Measurements from ENCODE around the gene KAZN. TPM values are rescaled to one million over a fixed set of nuclear protein-coding genes. Genes with fewer than 3 reads are reported as not detected.

The KAZN gene
- polyA plus RNA-seq, 1 of the 3 experiments (the other 2 are of a cell fraction), result 6.8 TPM

GRCh38 chr1:14674030-14674429 lies 75.5 kb downstream of the KAZN start:
- H3K27me3 ChIP-seq (ENCODE audit: insufficient read depth), result no peaks in the 10 kb centered on the region
- no peak overlapping the region for H3K27ac ChIP-seq (ENCODE audit: low read depth in 2 of 2, low read length in 1 of 2)
- WGBS (ENCODE audit: low lambda C conversion rate), result 20% methylated on average over 1 of the region's 1 CpG
- H2AFZ ChIP-seq (ENCODE audit: low read depth), result no peak overlapping the region
- no peaks in the 10 kb centered on the region for H3F3A ChIP-seq (replicated peaks; ENCODE audit: insufficient read depth)
- H3K9ac ChIP-seq, result no peak overlapping the region
- H4K20me1 ChIP-seq (ENCODE audit: insufficient read depth), result no peaks in the 10 kb centered on the region
- no peaks in the 10 kb centered on the region for H3K9me3 ChIP-seq
- no peak overlapping the region for H3K4me3 ChIP-seq (ENCODE audit: low read depth in 2 of 2, low read length in 1 of 2)
- POLR2A ChIA-PET, result no interaction called here
- no peaks in the 10 kb centered on the region for H3K36me3 ChIP-seq (replicated peaks in 1 of 2; ENCODE audit: control insufficient read depth in 1 of 2, insufficient read depth in 2 of 2, low read length in 1 of 2)
- DNase-seq, result no peak
- H3K4me2 ChIP-seq, result no peak overlapping the region
- H3K9me2 ChIP-seq, result no peaks in the 10 kb centered on the region
- peaks cover 0 to 3% of the 10 kb centered on the region in 2 experiments; a peak in 1 of 4 replicates for H3K4me1 ChIP-seq (ENCODE audit: control insufficient read depth in 1 of 2, insufficient read depth in 2 of 2, low read depth in 1 of 2, low read length in 1 of 2)
- no peaks in the 10 kb centered on the region for H3K79me2 ChIP-seq (ENCODE audit: insufficient read depth)
- TF ChIP-seq YY1 (IDR thresholded peaks at IDR 0.05; ENCODE audit: low read depth) (no peak), SIN3A (IDR thresholded peaks at IDR 0.05; ENCODE audit: borderline replicate concordance, low read depth, low read length) (no peak), TAF1 (IDR thresholded peaks at IDR 0.05; ENCODE audit: borderline replicate concordance, low read depth, low read length) (no peak), USF2 (IDR thresholded peaks at IDR 0.05; ENCODE audit: borderline replicate concordance, low read depth, low read length) (no peak), RCOR1 (IDR thresholded peaks at IDR 0.05; ENCODE audit: low read length) (no peak)
- CTCF ChIA-PET, result no interaction called here

GRCh38 chr1:14676400-14676799 lies 77.9 kb downstream of the KAZN start:
- ChIA-PET POLR2A (no interaction called here), CTCF (no interaction called here)
- Histone ChIP-seq H4K20me1 (ENCODE audit: insufficient read depth) (no peaks in the 10 kb centered on the region), H2AFZ (ENCODE audit: low read depth) (no peak overlapping the region), H3K79me2 (ENCODE audit: insufficient read depth) (no peaks in the 10 kb centered on the region), H3K36me3 (replicated peaks in 1 of 2; ENCODE audit: control insufficient read depth in 1 of 2, insufficient read depth in 2 of 2, low read length in 1 of 2) (no peaks in the 10 kb centered on the region), H3K27me3 (ENCODE audit: insufficient read depth) (no peaks in the 10 kb centered on the region), H3K4me2 (no peak overlapping the region), H3K9me3 (no peaks in the 10 kb centered on the region), H3K9me2 (no peaks in the 10 kb centered on the region), H3K4me1 (ENCODE audit: control insufficient read depth in 1 of 2, insufficient read depth in 2 of 2, low read depth in 1 of 2, low read length in 1 of 2) (peaks cover 0 to 3% of the 10 kb centered on the region in 2 experiments; a peak in 1 of 4 replicates), H3F3A (replicated peaks; ENCODE audit: insufficient read depth) (no peaks in the 10 kb centered on the region), H3K4me3 (ENCODE audit: low read depth in 2 of 2, low read length in 1 of 2) (no peak overlapping the region), H3K9ac (no peak overlapping the region), H3K27ac (ENCODE audit: low read depth in 2 of 2, low read length in 1 of 2) (no peak overlapping the region)
- DNase-seq, result no peak
- 38% methylated on average over 4 of the region's 4 CpGs for WGBS (ENCODE audit: low lambda C conversion rate)
- TF ChIP-seq RAD21 (IDR thresholded peaks at IDR 0.05; ENCODE audit: low read length) (no peak), JUND (IDR thresholded peaks at IDR 0.05) (no peak), POLR2AphosphoS5 (IDR thresholded peaks at IDR 0.05; ENCODE audit: low read depth, low read length) (no peak), FOSL2 (IDR thresholded peaks at IDR 0.05; ENCODE audit: borderline replicate concordance, low read depth) (no peak), TAF1 (IDR thresholded peaks at IDR 0.05; ENCODE audit: borderline replicate concordance, low read depth, low read length) (no peak)

GRCh38 chr1:14677292-14677971 lies 78.9 kb downstream of the KAZN start:
- H4K20me1 ChIP-seq (ENCODE audit: insufficient read depth), result no peaks in the 10 kb centered on the region
- no peak overlapping the region for H3K27ac ChIP-seq (ENCODE audit: low read depth in 2 of 2, low read length in 1 of 2)
- ChIA-PET POLR2A (no interaction called here), CTCF (interaction anchor here (0.6 kb wide), 1 partner anchor 14 kb away, joined by 3 read pairs; no protein-coding TSS in a partner anchor)
- DNase-seq, result no peak
- H2AFZ ChIP-seq (ENCODE audit: low read depth), result no peak overlapping the region
- no peak overlapping the region for H3K4me2 ChIP-seq
- H3F3A ChIP-seq (replicated peaks; ENCODE audit: insufficient read depth), result no peaks in the 10 kb centered on the region
- H3K4me3 ChIP-seq (ENCODE audit: low read depth in 2 of 2, low read length in 1 of 2), result no peak overlapping the region
- no peak overlapping the region for H3K9ac ChIP-seq
- no peaks in the 10 kb centered on the region for H3K36me3 ChIP-seq (replicated peaks in 1 of 2; ENCODE audit: control insufficient read depth in 1 of 2, insufficient read depth in 2 of 2, low read length in 1 of 2)
- WGBS (ENCODE audit: low lambda C conversion rate), result 43% methylated on average over 3 of the region's 3 CpGs
- H3K9me3 ChIP-seq, result no peaks in the 10 kb centered on the region
- no peaks in the 10 kb centered on the region for H3K9me2 ChIP-seq
- peaks cover 0 to 3% of the 10 kb centered on the region in 2 experiments; a peak in 1 of 4 replicates for H3K4me1 ChIP-seq (ENCODE audit: control insufficient read depth in 1 of 2, insufficient read depth in 2 of 2, low read depth in 1 of 2, low read length in 1 of 2)
- no peaks in the 10 kb centered on the region for H3K79me2 ChIP-seq (ENCODE audit: insufficient read depth)
- H3K27me3 ChIP-seq (ENCODE audit: insufficient read depth), result no peaks in the 10 kb centered on the region
- no peak for TF ChIP-seq FOSL2 (IDR thresholded peaks at IDR 0.05; ENCODE audit: borderline replicate concordance, low read depth)
- no peak for TF ChIP-seq CHD2 (IDR thresholded peaks at IDR 0.05; ENCODE audit: low read length, partially characterized antibody)
- TF ChIP-seq MXI1 (IDR thresholded peaks at IDR 0.05; ENCODE audit: low read depth, low read length), result no peak
- no peak for TF ChIP-seq SIN3A (IDR thresholded peaks at IDR 0.05; ENCODE audit: borderline replicate concordance, low read depth, low read length)
- TF ChIP-seq GATA2 (CRISPR knock-in tag; IDR thresholded peaks at IDR 0.05), result no peak
- no peak for TF ChIP-seq ZBTB33 (IDR thresholded peaks at IDR 0.05; ENCODE audit: borderline replicate concordance, low read depth)
- TF ChIP-seq RFX5 (IDR thresholded peaks at IDR 0.05; ENCODE audit: low read length), result no peak
- TF ChIP-seq MAX (IDR thresholded peaks at IDR 0.05; ENCODE audit: low read depth), result no peak
- TF ChIP-seq CTCF (IDR thresholded peaks at IDR 0.05), result no peak
